NT2/D1 (cell line): ENCODE results near the gene DICER1.

Experiments
- SUZ12 ChIP-seq: IDR thresholded peaks from 2 replicates; pipeline ENCODE4 v1.6.1; 2011; ENCODE audit not compliant: insufficient read length, insufficient read depth; ENCODE audit errors: extremely low read depth
- YY1 ChIP-seq: IDR thresholded peaks from 2 replicates; pipeline ENCODE4 v1.6.1; 2011; ENCODE audit not compliant: insufficient read length, insufficient read depth
- ZNF274 ChIP-seq: IDR thresholded peaks from 2 replicates; pipeline ENCODE4 v1.6.1; 2011; ENCODE audit warnings: mild to moderate bottlenecking, low read depth, low read length

- TF ChIP-seq ZNF274 (no peak), YY1 (no peak), SUZ12 (no peak)
Measured at GRCh38 chr14:95104911-95105310, 52.4 kb downstream of the DICER1 start.
